HG03460 (cell line): Measurements from ENCODE around the gene ZBED1.
"Not testable (repeated sequence)": the region's sequence is repeated elsewhere in the genome, so short reads cannot be mapped to it uniquely, and the experiment has no call there.

ENCODE experiments used
- ATAC-seq: cut with Tn5 transposase; IDR thresholded peaks from one replicate; pipeline ENCODE4 v1.9.1; 2021; ENCODE audit not compliant: unreplicated experiment

Gene ZBED1

GRCh38 chrX:2500803-2501558 lies at the start of gene ZBED1, which contains the start of gene DHRSX:
Gene ZBED1 (minus strand): TSS chrX:2500976. CDS start chrX:2490719, 10,257 bp downstream.
Gene DHRSX (minus strand): TSS chrX:2500976. CDS start chrX:2500925, 51 bp downstream.
- ATAC-seq: peak; percentile 58

GRCh38 chrX:2549876-2550275 lies 49.1 kb upstream of the ZBED1 start:
- ATAC-seq: no peak

- no peak for ATAC-seq
Observed at GRCh38 chrX:2548711-2549423, 48.1 kb upstream of the ZBED1 start.

- ATAC-seq: no peak
Observed at GRCh38 chrX:2547736-2548135, 47.0 kb upstream of the ZBED1 start.

GRCh38 chrX:2546496-2546895 lies 45.7 kb upstream of the ZBED1 start:
- ATAC-seq: no peak

GRCh38 chrX:2545144-2545543 lies 44.4 kb upstream of the ZBED1 start:
- no peak for ATAC-seq

- no peak for ATAC-seq
Observed at GRCh38 chrX:2542826-2543521, 42.2 kb upstream of the ZBED1 start.

- no peak for ATAC-seq
Observed at GRCh38 chrX:2541603-2542002, 40.8 kb upstream of the ZBED1 start.

GRCh38 chrX:2540426-2540947 lies 39.7 kb upstream of the ZBED1 start:
- no peak for ATAC-seq

GRCh38 chrX:2539586-2539985 lies 38.8 kb upstream of the ZBED1 start:
- no peak for ATAC-seq

- no peak for ATAC-seq
Observed at GRCh38 chrX:2538031-2538757, 37.4 kb upstream of the ZBED1 start.

GRCh38 chrX:2536974-2537373 lies 36.2 kb upstream of the ZBED1 start:
- no peak for ATAC-seq

GRCh38 chrX:2536141-2536540 lies 35.4 kb upstream of the ZBED1 start:
- ATAC-seq: no peak

- not testable (repeated sequence) for ATAC-seq
Observed at GRCh38 chrX:2534261-2535021, 33.7 kb upstream of the ZBED1 start.

- no peak for ATAC-seq
Observed at GRCh38 chrX:2533424-2533823, 32.6 kb upstream of the ZBED1 start.

GRCh38 chrX:2526390-2526789 lies 25.6 kb upstream of the ZBED1 start:
- no peak for ATAC-seq

GRCh38 chrX:2523911-2524310 lies 23.1 kb upstream of the ZBED1 start:
- ATAC-seq: no peak

- ATAC-seq: peak; percentile 30
Observed at GRCh38 chrX:2521927-2522386, 21.2 kb upstream of the ZBED1 start.

GRCh38 chrX:2521092-2521926 lies 20.5 kb upstream of the ZBED1 start:
- peak; percentile 73 for ATAC-seq
